Lower leg skin (tissue), 3 donors: ENCODE measurements around the gene PYGB.

ENCODE experiments used
- CTCF ChIP-seq, 3 donors: fragments of 450-650 bp; IDR thresholded peaks; one replicate each; pipeline ENCODE4 v1.5.1; 2016; ENCODE audit warnings: antibody characterized with exemption in 3 of 3, mild to moderate bottlenecking in 3 of 3, moderate library complexity in 2 of 3
- POLR2A ChIP-seq, 2 donors: fragments of 450-650 bp; IDR thresholded peaks; one replicate each; pipeline ENCODE4 v1.6.1; 2016 to 2017; ENCODE audit warnings: antibody characterized with exemption in 2 of 2, mild to moderate bottlenecking in 1 of 2, moderate library complexity in 1 of 2

- TF ChIP-seq CTCF (IDR thresholded peaks at IDR 0.05) = no peak
- TF ChIP-seq POLR2A (IDR thresholded peaks at IDR 0.05) = no peak
Measured at GRCh38 chr20:25286917-25287316, 39.0 kb downstream of the PYGB start.
